ENCODE data around the gene EIF4A3. TPM values are rescaled to one million over a fixed set of nuclear protein-coding genes. Genes with fewer than 3 reads are reported as not detected.

The EIF4A3 gene
- 101 and 176 TPM in 2 replicates for total RNA-seq

- TF ChIP-seq CTCF (IDR thresholded peaks at IDR 0.05; ENCODE audit: insufficient read depth, low read length, severe bottlenecking), result no peak
- H3K27me3 ChIP-seq (ENCODE audit: control insufficient read depth, insufficient read depth, low read length), result no peaks in the 10 kb centered on the region
- peak within 1 kb of the TSS; percentile 93 for H3K4me3 ChIP-seq (ENCODE audit: low read depth, low read length)
- peaks cover 11% of the 10 kb centered on the region for H3K36me3 ChIP-seq (ENCODE audit: control insufficient read depth, insufficient read depth, low read length)
- FAIRE-seq (peak; percentile 72), DNase-seq (ENCODE audit: low read depth) (peak; percentile 96)
These were observed at the start of gene EIF4A3 for GRCh38 chr17:80147035-80147822. Gene EIF4A3 (minus strand): TSS chr17:80147128. CDS start chr17:80146961, 167 bp downstream.

- FAIRE-seq (no peak), DNase-seq (ENCODE audit: low read depth) (no peak)
- Histone ChIP-seq H3K27me3 (ENCODE audit: control insufficient read depth, insufficient read depth, low read length) (peaks cover 2% of the 10 kb centered on the region), H3K4me3 (ENCODE audit: low read depth, low read length) (no peak overlapping the region), H3K36me3 (ENCODE audit: control insufficient read depth, insufficient read depth, low read length) (no peaks in the 10 kb centered on the region)
- TF ChIP-seq CTCF (IDR thresholded peaks at IDR 0.05; ENCODE audit: insufficient read depth, low read length, severe bottlenecking), result no peak
These were observed 49.7 kb upstream of the EIF4A3 start for GRCh38 chr17:80196652-80197051.

- DNase-seq (ENCODE audit: low read depth), result no peak
- Histone ChIP-seq H3K36me3 (ENCODE audit: control insufficient read depth, insufficient read depth, low read length) (no peaks in the 10 kb centered on the region), H3K27me3 (ENCODE audit: control insufficient read depth, insufficient read depth, low read length) (peaks cover 2% of the 10 kb centered on the region), H3K4me3 (ENCODE audit: low read depth, low read length) (no peak overlapping the region)
- no peak for FAIRE-seq
- TF ChIP-seq CTCF (IDR thresholded peaks at IDR 0.05; ENCODE audit: insufficient read depth, low read length, severe bottlenecking), result peak; percentile 78
These were observed 49.0 kb upstream of the EIF4A3 start for GRCh38 chr17:80195671-80196529.

- no peak for TF ChIP-seq CTCF (IDR thresholded peaks at IDR 0.05; ENCODE audit: insufficient read depth, low read length, severe bottlenecking)
- Histone ChIP-seq H3K36me3 (ENCODE audit: control insufficient read depth, insufficient read depth, low read length) (no peaks in the 10 kb centered on the region), H3K27me3 (ENCODE audit: control insufficient read depth, insufficient read depth, low read length) (peaks cover 2% of the 10 kb centered on the region), H3K4me3 (ENCODE audit: low read depth, low read length) (no peak overlapping the region)
- DNase-seq (ENCODE audit: low read depth) (no peak), FAIRE-seq (no peak)
These were observed 48.2 kb upstream of the EIF4A3 start for GRCh38 chr17:80195141-80195540.

GRCh38 chr17:80191865-80192661 is 45.1 kb upstream of the EIF4A3 start:
- H3K36me3 ChIP-seq (ENCODE audit: control insufficient read depth, insufficient read depth, low read length), result no peaks in the 10 kb centered on the region
- no peak for TF ChIP-seq CTCF (IDR thresholded peaks at IDR 0.05; ENCODE audit: insufficient read depth, low read length, severe bottlenecking)
- no peak for FAIRE-seq
- peaks cover 2% of the 10 kb centered on the region for H3K27me3 ChIP-seq (ENCODE audit: control insufficient read depth, insufficient read depth, low read length)
- peak overlapping the region; percentile 11 for H3K4me3 ChIP-seq (ENCODE audit: low read depth, low read length)
- DNase-seq (ENCODE audit: low read depth), result peak; percentile 25
